ENCODE measurements around the gene UGT1A5. TPM values are rescaled to one million over a fixed set of nuclear protein-coding genes. Genes with fewer than 3 reads are reported as not detected.

The UGT1A5 gene
- total RNA-seq, 1 donor from 2014 or later, result not detected

GRCh38 chr2:233690444-233690843, 22.3 kb upstream of the UGT1A5 start:
- Histone ChIP-seq H3K36me3 (ENCODE audit: control insufficient read depth, insufficient read depth, low read length) (no peaks in the 10 kb centered on the region), H3K4me3 (ENCODE audit: low read depth, low read length) (no peak overlapping the region), H3K27me3 (ENCODE audit: control insufficient read depth, insufficient read depth, low read length) (no peaks in the 10 kb centered on the region)
- DNase-seq (ENCODE audit: low read depth), result peak; percentile 23
- TF ChIP-seq CTCF (IDR thresholded peaks at IDR 0.05; ENCODE audit: insufficient read depth, low read length, poor library complexity, severe bottlenecking), result no peak

- no peak for TF ChIP-seq CTCF (IDR thresholded peaks at IDR 0.05; ENCODE audit: insufficient read depth, low read length, poor library complexity, severe bottlenecking)
- Histone ChIP-seq H3K27me3 (ENCODE audit: control insufficient read depth, insufficient read depth, low read length) (no peaks in the 10 kb centered on the region), H3K4me3 (ENCODE audit: low read depth, low read length) (no peak overlapping the region), H3K36me3 (ENCODE audit: control insufficient read depth, insufficient read depth, low read length) (no peaks in the 10 kb centered on the region)
- no peak for DNase-seq (ENCODE audit: low read depth)
Measured at GRCh38 chr2:233691443-233692433, 21.0 kb upstream of the UGT1A5 start.

GRCh38 chr2:233692648-233693047, 20.1 kb upstream of the UGT1A5 start, which contains the start of gene UGT1A6:
Gene UGT1A6 (plus strand): TSS chr2:233692890. CDS start chr2:233693005, 115 bp downstream.
- H3K4me3 ChIP-seq (ENCODE audit: low read depth, low read length), result no peak within 1 kb of the TSS
- DNase-seq (ENCODE audit: low read depth), result no peak
- no peak for TF ChIP-seq CTCF (IDR thresholded peaks at IDR 0.05; ENCODE audit: insufficient read depth, low read length, poor library complexity, severe bottlenecking)

GRCh38 chr2:233693963-233694362, 18.7 kb upstream of the UGT1A5 start:
- no peak for DNase-seq (ENCODE audit: low read depth)
- Histone ChIP-seq H3K27me3 (ENCODE audit: control insufficient read depth, insufficient read depth, low read length) (no peaks in the 10 kb centered on the region), H3K36me3 (ENCODE audit: control insufficient read depth, insufficient read depth, low read length) (no peaks in the 10 kb centered on the region), H3K4me3 (ENCODE audit: low read depth, low read length) (no peak overlapping the region)
- TF ChIP-seq CTCF (IDR thresholded peaks at IDR 0.05; ENCODE audit: insufficient read depth, low read length, poor library complexity, severe bottlenecking), result no peak

More at GRCh38 chr2:233692648-233693047, 20.1 kb upstream of the UGT1A5 start, which contains the start of gene UGT1A6:
- H3K36me3 ChIP-seq (ENCODE audit: control insufficient read depth, insufficient read depth, low read length), result no peaks in the 10 kb centered on the region
- no peaks in the 10 kb centered on the region for H3K27me3 ChIP-seq (ENCODE audit: control insufficient read depth, insufficient read depth, low read length)

GRCh38 chr2:233698740-233699139, 14.0 kb upstream of the UGT1A5 start:
- Histone ChIP-seq H3K27me3 (ENCODE audit: control insufficient read depth, insufficient read depth, low read length) (no peaks in the 10 kb centered on the region), H3K4me3 (ENCODE audit: low read depth, low read length) (no peak overlapping the region), H3K36me3 (ENCODE audit: control insufficient read depth, insufficient read depth, low read length) (no peaks in the 10 kb centered on the region)
- TF ChIP-seq CTCF (IDR thresholded peaks at IDR 0.05; ENCODE audit: insufficient read depth, low read length, poor library complexity, severe bottlenecking), result no peak
- DNase-seq (ENCODE audit: low read depth), result no peak

Measured in kidney epithelial cell (primary cell).